ENCODE data around the gene PLCH1.

DNA sequence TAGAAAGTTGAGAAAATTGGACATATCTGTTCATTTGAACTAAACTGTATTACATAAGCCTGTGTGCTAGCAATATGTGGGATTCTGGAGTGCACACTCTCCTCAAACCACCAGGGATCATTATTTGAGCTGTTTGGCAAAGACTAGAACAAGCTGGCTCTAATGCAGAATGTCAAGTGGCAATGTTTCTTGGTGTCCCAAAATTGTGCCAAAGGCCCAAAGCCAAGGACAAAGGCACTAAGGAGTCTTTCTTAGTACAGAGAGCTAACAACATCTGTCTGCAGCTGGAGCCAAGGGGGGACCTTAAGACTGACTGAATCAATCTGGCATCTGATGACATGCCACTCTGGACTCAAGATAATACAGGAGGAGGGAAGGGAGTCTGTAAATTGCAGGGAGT is 374.7 kb downstream of the PLCH1 start:
- TF ChIP-seq, protein P1, sequence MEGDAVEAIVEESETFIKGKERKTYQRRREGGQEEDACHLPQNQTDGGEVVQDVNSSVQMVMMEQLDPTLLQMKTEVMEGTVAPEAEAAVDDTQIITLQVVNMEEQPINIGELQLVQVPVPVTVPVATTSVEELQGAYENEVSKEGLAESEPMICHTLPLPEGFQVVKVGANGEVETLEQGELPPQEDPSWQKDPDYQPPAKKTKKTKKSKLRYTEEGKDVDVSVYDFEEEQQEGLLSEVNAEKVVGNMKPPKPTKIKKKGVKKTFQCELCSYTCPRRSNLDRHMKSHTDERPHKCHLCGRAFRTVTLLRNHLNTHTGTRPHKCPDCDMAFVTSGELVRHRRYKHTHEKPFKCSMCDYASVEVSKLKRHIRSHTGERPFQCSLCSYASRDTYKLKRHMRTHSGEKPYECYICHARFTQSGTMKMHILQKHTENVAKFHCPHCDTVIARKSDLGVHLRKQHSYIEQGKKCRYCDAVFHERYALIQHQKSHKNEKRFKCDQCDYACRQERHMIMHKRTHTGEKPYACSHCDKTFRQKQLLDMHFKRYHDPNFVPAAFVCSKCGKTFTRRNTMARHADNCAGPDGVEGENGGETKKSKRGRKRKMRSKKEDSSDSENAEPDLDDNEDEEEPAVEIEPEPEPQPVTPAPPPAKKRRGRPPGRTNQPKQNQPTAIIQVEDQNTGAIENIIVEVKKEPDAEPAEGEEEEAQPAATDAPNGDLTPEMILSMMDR (conservative IDR thresholded peaks at IDR 0.05; ENCODE audit: low read depth, low read length) = no peak
- no peak for TF ChIP-seq EZH2phosphoT487 (IDR thresholded peaks at IDR 0.05; ENCODE audit: borderline replicate concordance, low read length)
